Measurements from ENCODE around the gene FHAD1.

GRCh38 chr1:15410223-15410883, 163.3 kb downstream of the FHAD1 start:
- TF ChIP-seq PHB2 (IDR thresholded peaks at IDR 0.05; ENCODE audit: partially characterized antibody) (no peak), YY1 (IDR thresholded peaks at IDR 0.05; ENCODE audit: insufficient read depth, insufficient replicate concordance, low read depth, low read length) (no peak), POLR2AphosphoS5 (IDR thresholded peaks at IDR 0.05; ENCODE audit: low read depth, low read length) (no peak), CTCF (CRISPR knock-in tag; IDR thresholded peaks at IDR 0.05) (no peak), HDAC1 (CRISPR knock-in tag; IDR thresholded peaks at IDR 0.05) (no peak)
- TF ChIP-seq, protein P1, sequence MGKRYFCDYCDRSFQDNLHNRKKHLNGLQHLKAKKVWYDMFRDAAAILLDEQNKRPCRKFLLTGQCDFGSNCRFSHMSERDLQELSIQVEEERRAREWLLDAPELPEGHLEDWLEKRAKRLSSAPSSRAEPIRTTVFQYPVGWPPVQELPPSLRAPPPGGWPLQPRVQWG (CRISPR knock-in tag; IDR thresholded peaks at IDR 0.05; ENCODE audit: borderline replicate concordance, low read depth): no peak
- TF ChIP-seq, protein P2, sequence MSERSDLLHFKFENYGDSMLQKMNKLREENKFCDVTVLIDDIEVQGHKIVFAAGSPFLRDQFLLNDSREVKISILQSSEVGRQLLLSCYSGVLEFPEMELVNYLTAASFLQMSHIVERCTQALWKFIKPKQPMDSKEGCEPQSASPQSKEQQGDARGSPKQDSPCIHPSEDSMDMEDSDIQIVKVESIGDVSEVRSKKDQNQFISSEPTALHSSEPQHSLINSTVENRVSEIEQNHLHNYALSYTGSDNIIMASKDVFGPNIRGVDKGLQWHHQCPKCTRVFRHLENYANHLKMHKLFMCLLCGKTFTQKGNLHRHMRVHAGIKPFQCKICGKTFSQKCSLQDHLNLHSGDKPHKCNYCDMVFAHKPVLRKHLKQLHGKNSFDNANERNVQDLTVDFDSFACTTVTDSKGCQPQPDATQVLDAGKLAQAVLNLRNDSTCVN (CRISPR knock-in tag; IDR thresholded peaks at IDR 0.05; ENCODE audit: borderline replicate concordance): no peak

All from HepG2 (cell line).